ENCODE results near the gene NCAN.

Gene NCAN

DNA sequence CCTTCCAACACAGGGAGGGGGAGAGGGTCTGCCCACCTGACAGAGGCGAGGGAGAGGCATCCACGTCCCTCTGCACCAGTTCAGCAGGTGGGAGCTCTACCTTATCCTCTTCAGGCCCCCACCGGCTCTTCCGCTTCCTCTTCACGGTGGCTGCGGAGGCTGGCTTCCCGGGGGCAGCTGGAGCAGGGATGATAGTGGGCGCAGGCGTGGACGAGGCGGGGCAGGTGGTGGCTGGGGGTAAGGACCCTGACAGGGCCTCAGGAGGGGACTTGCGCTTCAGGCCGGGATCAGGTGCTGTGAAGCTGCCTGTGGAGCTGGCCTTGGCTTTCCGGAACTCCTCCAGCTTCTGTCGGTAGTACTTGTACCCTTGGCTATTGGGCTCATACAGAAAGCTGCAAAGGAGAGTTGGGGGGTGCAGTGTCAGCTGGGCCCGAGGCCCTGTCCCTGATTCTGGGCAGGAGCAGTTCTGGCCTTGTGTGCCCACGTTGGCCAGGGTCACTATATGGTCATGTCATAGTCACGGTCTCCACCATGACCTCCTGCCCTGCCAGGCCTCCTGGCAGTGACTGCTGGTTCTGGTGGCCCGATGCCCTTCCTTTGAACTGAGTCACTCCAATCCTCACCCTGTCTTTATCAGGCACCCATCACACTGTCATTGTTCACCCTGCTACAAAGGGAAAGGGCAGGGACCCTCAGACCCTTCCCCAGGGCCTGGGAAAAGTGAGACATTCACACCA, 85.4 kb downstream of the NCAN start:
- FAIRE-seq: no peak

DNA sequence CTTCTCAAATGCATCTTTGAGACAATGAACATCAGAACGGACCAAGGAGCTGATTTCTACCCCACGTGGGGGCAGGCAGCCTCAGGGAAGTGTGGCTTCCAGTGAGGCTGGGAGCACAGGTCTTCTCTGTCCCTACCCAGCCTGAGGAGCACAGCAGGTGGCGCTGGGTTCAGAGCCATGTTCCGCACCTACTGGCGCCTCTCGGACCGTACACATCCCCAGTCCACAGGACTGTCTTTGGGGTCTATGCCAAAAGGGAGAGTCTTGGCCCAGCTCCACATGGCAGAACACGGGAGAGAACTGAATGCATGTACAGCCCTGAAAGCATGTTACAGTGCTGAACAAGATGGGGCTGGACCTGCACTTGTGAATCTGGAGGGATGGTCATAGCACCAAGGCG, 86.0 kb downstream of the NCAN start:
- FAIRE-seq: no peak

GRCh38 chr19:19300613-19301012, 88.9 kb downstream of the NCAN start:
- no peak for FAIRE-seq

All from colon (tissue), 2 donors.